ENCODE data around the gene LARGE1. TPM values are rescaled to one million over a fixed set of nuclear protein-coding genes. Genes with fewer than 3 reads are reported as not detected.

The LARGE1 gene
- total and polyA plus RNA-seq, 9 of the 15 experiments (the other 6 are each of a cell fraction or from before 2014, with no cell fraction given), result 0.01 to 0.66 (median 0.14) TPM; not detected in 2

DNA sequence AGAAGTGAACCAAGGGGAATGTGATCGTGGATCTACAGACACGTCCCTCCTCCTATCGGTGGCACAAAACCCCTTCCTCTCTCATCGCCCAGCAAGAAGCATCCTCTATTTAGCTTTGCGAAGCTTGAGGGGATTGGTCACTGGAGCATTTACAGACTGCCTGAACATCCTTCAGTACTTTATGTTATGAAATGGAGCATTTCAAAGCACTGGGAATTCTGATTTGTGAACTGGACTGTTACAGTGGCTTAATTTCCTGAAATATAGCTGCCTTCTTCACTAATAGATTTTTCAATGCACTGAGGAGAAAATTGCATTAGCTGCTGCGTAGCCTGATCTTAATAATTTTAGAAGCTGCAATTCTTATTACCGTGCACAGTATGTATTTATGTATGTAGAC lies 344.5 kb downstream of the LARGE1 start:
- no peaks in the 10 kb centered on the region for H3K36me3 ChIP-seq (ENCODE audit: control insufficient read depth, insufficient read depth, low read length)
- H3K4me1 ChIP-seq (replicated peaks in 1 of 2; ENCODE audit: control insufficient read depth in 2 of 2, insufficient read depth in 2 of 2, low read length in 2 of 2), result no peaks in the 10 kb centered on the region
- DNase-seq (ENCODE audit: extremely low read depth in 1 of 4, low spot score in 3 of 4) (no peak), ATAC-seq (no peak), FAIRE-seq (no peak)
- H3K9me1 ChIP-seq (ENCODE audit: control insufficient read depth, insufficient read depth, low read length), result no peaks in the 10 kb centered on the region
- no peak overlapping the region for H3K27ac ChIP-seq (ENCODE audit: extremely low read depth, low read depth, low read length)
- H3K4me2 ChIP-seq (ENCODE audit: insufficient read depth, low read length), result no peak overlapping the region
- no peaks in the 10 kb centered on the region for H3K27me3 ChIP-seq (ENCODE audit: control insufficient read depth in 2 of 2, insufficient read depth in 2 of 2, low read length in 2 of 2)
- no peak overlapping the region for H3K9ac ChIP-seq (ENCODE audit: insufficient read depth in 1 of 2, low read depth in 2 of 2, low read length in 2 of 2)
- no peak overlapping the region for H3K4me3 ChIP-seq
- no peaks in the 10 kb centered on the region for H3K9me3 ChIP-seq (replicated peaks; ENCODE audit: control insufficient read depth, insufficient read depth, low read depth, low read length)
- WGBS (ENCODE audit: insufficient coverage, low coverage, missing lambda C conversion rate), result 0% methylated on average over 7 of the region's 7 CpGs
- no peak overlapping the region for H2AFZ ChIP-seq (ENCODE audit: low read depth, low read length)
- in situ Hi-C loops (cut with MboI) (no loop called here), intact Hi-C loops (cut with micrococcal nuclease) (loop anchor here (5.0 to 10.0 kb wide), 2 partner anchors 61 to 273 kb away; no protein-coding TSS in a partner anchor)
- no peaks in the 10 kb centered on the region for H4K20me1 ChIP-seq (replicated peaks; ENCODE audit: control insufficient read depth, insufficient read depth, low read length)
- no peaks in the 10 kb centered on the region for H3K79me2 ChIP-seq (ENCODE audit: control insufficient read depth, insufficient read depth, low read length)
- POLR2A ChIA-PET, result interaction anchor here (0.7 kb wide), 1 partner anchor 257 kb away, joined by 3 read pairs; no protein-coding TSS in a partner anchor
- BruUV-seq (replicated peaks), result no TSS peak
- CTCF ChIA-PET (ENCODE audit: low intra/inter-chr PET ratio), result no interaction called here
- no peak for TF ChIP-seq COPS2 (conservative IDR thresholded peaks at IDR 0.05)
- TF ChIP-seq, protein P1, sequence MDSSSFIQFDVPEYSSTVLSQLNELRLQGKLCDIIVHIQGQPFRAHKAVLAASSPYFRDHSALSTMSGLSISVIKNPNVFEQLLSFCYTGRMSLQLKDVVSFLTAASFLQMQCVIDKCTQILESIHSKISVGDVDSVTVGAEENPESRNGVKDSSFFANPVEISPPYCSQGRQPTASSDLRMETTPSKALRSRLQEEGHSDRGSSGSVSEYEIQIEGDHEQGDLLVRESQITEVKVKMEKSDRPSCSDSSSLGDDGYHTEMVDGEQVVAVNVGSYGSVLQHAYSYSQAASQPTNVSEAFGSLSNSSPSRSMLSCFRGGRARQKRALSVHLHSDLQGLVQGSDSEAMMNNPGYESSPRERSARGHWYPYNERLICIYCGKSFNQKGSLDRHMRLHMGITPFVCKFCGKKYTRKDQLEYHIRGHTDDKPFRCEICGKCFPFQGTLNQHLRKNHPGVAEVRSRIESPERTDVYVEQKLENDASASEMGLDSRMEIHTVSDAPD (CRISPR knock-in tag; IDR thresholded peaks at IDR 0.05), result no peak
- TF ChIP-seq SOX6 (IDR thresholded peaks at IDR 0.05), result no peak
- TF ChIP-seq, protein P2, sequence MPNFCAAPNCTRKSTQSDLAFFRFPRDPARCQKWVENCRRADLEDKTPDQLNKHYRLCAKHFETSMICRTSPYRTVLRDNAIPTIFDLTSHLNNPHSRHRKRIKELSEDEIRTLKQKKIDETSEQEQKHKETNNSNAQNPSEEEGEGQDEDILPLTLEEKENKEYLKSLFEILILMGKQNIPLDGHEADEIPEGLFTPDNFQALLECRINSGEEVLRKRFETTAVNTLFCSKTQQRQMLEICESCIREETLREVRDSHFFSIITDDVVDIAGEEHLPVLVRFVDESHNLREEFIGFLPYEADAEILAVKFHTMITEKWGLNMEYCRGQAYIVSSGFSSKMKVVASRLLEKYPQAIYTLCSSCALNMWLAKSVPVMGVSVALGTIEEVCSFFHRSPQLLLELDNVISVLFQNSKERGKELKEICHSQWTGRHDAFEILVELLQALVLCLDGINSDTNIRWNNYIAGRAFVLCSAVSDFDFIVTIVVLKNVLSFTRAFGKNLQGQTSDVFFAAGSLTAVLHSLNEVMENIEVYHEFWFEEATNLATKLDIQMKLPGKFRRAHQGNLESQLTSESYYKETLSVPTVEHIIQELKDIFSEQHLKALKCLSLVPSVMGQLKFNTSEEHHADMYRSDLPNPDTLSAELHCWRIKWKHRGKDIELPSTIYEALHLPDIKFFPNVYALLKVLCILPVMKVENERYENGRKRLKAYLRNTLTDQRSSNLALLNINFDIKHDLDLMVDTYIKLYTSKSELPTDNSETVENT (CRISPR knock-in tag; IDR thresholded peaks at IDR 0.05), result no peak
- no peak for TF ChIP-seq ZBTB7A (IDR thresholded peaks at IDR 0.05; ENCODE audit: borderline replicate concordance, control insufficient read depth, low read depth, low read length)
- TF ChIP-seq, protein P3, sequence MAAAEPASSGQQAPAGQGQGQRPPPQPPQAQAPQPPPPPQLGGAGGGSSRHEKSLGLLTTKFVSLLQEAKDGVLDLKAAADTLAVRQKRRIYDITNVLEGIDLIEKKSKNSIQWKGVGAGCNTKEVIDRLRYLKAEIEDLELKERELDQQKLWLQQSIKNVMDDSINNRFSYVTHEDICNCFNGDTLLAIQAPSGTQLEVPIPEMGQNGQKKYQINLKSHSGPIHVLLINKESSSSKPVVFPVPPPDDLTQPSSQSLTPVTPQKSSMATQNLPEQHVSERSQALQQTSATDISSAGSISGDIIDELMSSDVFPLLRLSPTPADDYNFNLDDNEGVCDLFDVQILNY (CRISPR knock-in tag; IDR thresholded peaks at IDR 0.05), result no peak
- TF ChIP-seq, protein P4, sequence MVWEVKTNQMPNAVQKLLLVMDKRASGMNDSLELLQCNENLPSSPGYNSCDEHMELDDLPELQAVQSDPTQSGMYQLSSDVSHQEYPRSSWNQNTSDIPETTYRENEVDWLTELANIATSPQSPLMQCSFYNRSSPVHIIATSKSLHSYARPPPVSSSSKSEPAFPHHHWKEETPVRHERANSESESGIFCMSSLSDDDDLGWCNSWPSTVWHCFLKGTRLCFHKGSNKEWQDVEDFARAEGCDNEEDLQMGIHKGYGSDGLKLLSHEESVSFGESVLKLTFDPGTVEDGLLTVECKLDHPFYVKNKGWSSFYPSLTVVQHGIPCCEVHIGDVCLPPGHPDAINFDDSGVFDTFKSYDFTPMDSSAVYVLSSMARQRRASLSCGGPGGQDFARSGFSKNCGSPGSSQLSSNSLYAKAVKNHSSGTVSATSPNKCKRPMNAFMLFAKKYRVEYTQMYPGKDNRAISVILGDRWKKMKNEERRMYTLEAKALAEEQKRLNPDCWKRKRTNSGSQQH (CRISPR knock-in tag; IDR thresholded peaks at IDR 0.05), result no peak
- TF ChIP-seq, protein P5, sequence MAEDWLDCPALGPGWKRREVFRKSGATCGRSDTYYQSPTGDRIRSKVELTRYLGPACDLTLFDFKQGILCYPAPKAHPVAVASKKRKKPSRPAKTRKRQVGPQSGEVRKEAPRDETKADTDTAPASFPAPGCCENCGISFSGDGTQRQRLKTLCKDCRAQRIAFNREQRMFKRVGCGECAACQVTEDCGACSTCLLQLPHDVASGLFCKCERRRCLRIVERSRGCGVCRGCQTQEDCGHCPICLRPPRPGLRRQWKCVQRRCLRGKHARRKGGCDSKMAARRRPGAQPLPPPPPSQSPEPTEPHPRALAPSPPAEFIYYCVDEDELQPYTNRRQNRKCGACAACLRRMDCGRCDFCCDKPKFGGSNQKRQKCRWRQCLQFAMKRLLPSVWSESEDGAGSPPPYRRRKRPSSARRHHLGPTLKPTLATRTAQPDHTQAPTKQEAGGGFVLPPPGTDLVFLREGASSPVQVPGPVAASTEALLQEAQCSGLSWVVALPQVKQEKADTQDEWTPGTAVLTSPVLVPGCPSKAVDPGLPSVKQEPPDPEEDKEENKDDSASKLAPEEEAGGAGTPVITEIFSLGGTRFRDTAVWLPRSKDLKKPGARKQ (CRISPR knock-in tag; IDR thresholded peaks at IDR 0.05), result no peak
- TF ChIP-seq ZKSCAN3 (CRISPR knock-in tag; IDR thresholded peaks at IDR 0.05), result no peak
- TF ChIP-seq NELFE (IDR thresholded peaks at IDR 0.05; ENCODE audit: insufficient read depth, insufficient read length), result no peak
- TF ChIP-seq ZNF3 (CRISPR knock-in tag; IDR thresholded peaks at IDR 0.05), result no peak
- no peak for TF ChIP-seq GTF2F1 (IDR thresholded peaks at IDR 0.05; ENCODE audit: low read depth, low read length)
- no peak for TF ChIP-seq STAT5A (IDR thresholded peaks at IDR 0.05; ENCODE audit: borderline replicate concordance, low read length)

Measured in K562 (cell line).